ENCODE measurements around the gene LPCAT3.
"Not testable (repeated sequence)": the region's sequence is repeated elsewhere in the genome, so short reads cannot be mapped to it uniquely, and the experiment has no call there.

Gene LPCAT3

GRCh38 chr12:7018350-7019042 is at the start of gene LPCAT3:
TSS of gene LPCAT3 (minus strand) at chr12:7018476. CDS start at chr12:7018424, 52 bp downstream.
- peak; percentile 98 for DNase-seq

GRCh38 chr12:7067096-7067495 is 48.8 kb upstream of the LPCAT3 start:
- no peak for DNase-seq

GRCh38 chr12:7066596-7066995 is 48.3 kb upstream of the LPCAT3 start:
- DNase-seq = no peak

GRCh38 chr12:7065073-7065623 is 46.9 kb upstream of the LPCAT3 start:
- DNase-seq = no peak

- DNase-seq = no peak
These were observed 46.2 kb upstream of the LPCAT3 start for GRCh38 chr12:7064516-7064915.

GRCh38 chr12:7061596-7061995 is 43.3 kb upstream of the LPCAT3 start:
- no peak for DNase-seq

- DNase-seq = no peak
These were observed 42.9 kb upstream of the LPCAT3 start for GRCh38 chr12:7061138-7061537.

- no peak for DNase-seq
These were observed 42.2 kb upstream of the LPCAT3 start, which contains the start of gene C1S for GRCh38 chr12:7060353-7060954. TSS of gene C1S (plus strand) at chr12:7060718. CDS start at chr12:7061913, 1,195 bp downstream.

GRCh38 chr12:7059780-7060179 is 41.5 kb upstream of the LPCAT3 start:
- no peak for DNase-seq

GRCh38 chr12:7058850-7059395 is 40.6 kb upstream of the LPCAT3 start:
- DNase-seq = no peak

- no peak for DNase-seq
These were observed 40.0 kb upstream of the LPCAT3 start for GRCh38 chr12:7058163-7058845.

- DNase-seq = not testable (repeated sequence)
These were observed 37.5 kb upstream of the LPCAT3 start for GRCh38 chr12:7055736-7056135.

- no peak for DNase-seq
These were observed 36.6 kb upstream of the LPCAT3 start for GRCh38 chr12:7054925-7055324.

- DNase-seq = not testable (repeated sequence)
These were observed 31.7 kb upstream of the LPCAT3 start for GRCh38 chr12:7049973-7050372.

GRCh38 chr12:7049445-7049951 is 31.2 kb upstream of the LPCAT3 start:
- not testable (repeated sequence) for DNase-seq

GRCh38 chr12:7047306-7047705 is 29.0 kb upstream of the LPCAT3 start:
- no peak for DNase-seq

GRCh38 chr12:7046383-7047105 is 28.3 kb upstream of the LPCAT3 start:
- DNase-seq = no peak

- no peak for DNase-seq
These were observed 27.6 kb upstream of the LPCAT3 start for GRCh38 chr12:7045913-7046312.

- peak; percentile 2 for DNase-seq
These were observed 24.6 kb upstream of the LPCAT3 start for GRCh38 chr12:7042842-7043241.

GRCh38 chr12:7039403-7039802 is 21.1 kb upstream of the LPCAT3 start:
- no peak for DNase-seq

GRCh38 chr12:7038591-7038990 is 20.3 kb upstream of the LPCAT3 start:
- no peak for DNase-seq

- DNase-seq = not testable (repeated sequence)
These were observed 19.1 kb upstream of the LPCAT3 start for GRCh38 chr12:7037411-7037810.

All from NCI-H345 (cell line).